Endodermal cell (in vitro differentiated cells): ENCODE results near the gene LHFPL3. TPM values are rescaled to one million over a fixed set of nuclear protein-coding genes. Genes with fewer than 3 reads are reported as not detected.

Experiments
- DNase-seq: peaks from one replicate; pipeline ENCODE4 v3.0.0-alpha.2; 2017
- H3K27ac ChIP-seq: 2 replicates; pipeline ENCODE4 v1.5.1; 2013; ENCODE audit warnings: mild to moderate bottlenecking, low read depth, low read length, moderate library complexity
- H3K27me3 ChIP-seq: 2 replicates; pipeline ENCODE4 v1.6.1; 2013; ENCODE audit warnings: mild to moderate bottlenecking, low read length, moderate library complexity; ENCODE audit not compliant: insufficient read depth, control insufficient read depth, poor library complexity, severe bottlenecking
- H3K36me3 ChIP-seq: 2 replicates; pipeline ENCODE4 v1.7.0; 2013; ENCODE audit warnings: mild to moderate bottlenecking, low read length, moderate library complexity; ENCODE audit not compliant: control insufficient read depth, insufficient read depth
- H3K4me1 ChIP-seq: one replicate; pipeline ENCODE4 v1.7.0; 2013; ENCODE audit warnings: low read length; ENCODE audit not compliant: control insufficient read depth, insufficient read depth
- H3K4me3 ChIP-seq: 2 replicates; pipeline ENCODE4 v1.5.1; 2013; ENCODE audit warnings: mild to moderate bottlenecking, low read length, moderate library complexity
- H3K9ac ChIP-seq: 2 replicates; pipeline ENCODE4 v1.6.1; 2013; ENCODE audit warnings: mild to moderate bottlenecking, low read length, moderate library complexity; ENCODE audit not compliant: poor library complexity, severe bottlenecking; ENCODE audit errors: extremely low read depth
- H3K9me3 ChIP-seq: 2 replicates; pipeline ENCODE4 v1.6.1; 2013; ENCODE audit warnings: mild to moderate bottlenecking, low read length, moderate library complexity; ENCODE audit not compliant: control insufficient read depth
- H3K27ac Mint-ChIP-seq: 2 replicates; pipeline ENCODE4 v1.8.0; 2020; ENCODE audit warnings: mixed read lengths
- H3K27me3 Mint-ChIP-seq: 2 replicates; pipeline ENCODE4 v1.8.0; 2021; ENCODE audit warnings: mild to moderate bottlenecking, mixed read lengths; ENCODE audit not compliant: insufficient read depth
- H3K36me3 Mint-ChIP-seq: 2 replicates; pipeline ENCODE4 v1.8.0; 2020; ENCODE audit warnings: low read depth, mixed read lengths
- H3K4me1 Mint-ChIP-seq: 2 replicates; pipeline ENCODE4 v1.8.0; 2020; ENCODE audit warnings: mixed read lengths
- H3K4me3 Mint-ChIP-seq: 2 replicates; pipeline ENCODE4 v1.8.0; 2020; ENCODE audit warnings: mild to moderate bottlenecking, moderate library complexity, mixed read lengths
- H3K9me3 Mint-ChIP-seq: 2 replicates; pipeline ENCODE4 v1.8.0; 2020; ENCODE audit warnings: mild to moderate bottlenecking, mixed read lengths
- WGBS, 2 experiments: methylation state at CpG; one replicate each; pipeline versions ENCODE4 v1.1.5 to v1.1.7; 2013; ENCODE audit warnings: missing lambda C conversion rate in 2 of 2, mixed read lengths in 1 of 2; ENCODE audit not compliant: insufficient coverage in 1 of 2, insufficient read length in 1 of 2; 5-methylcytosine and 5-hydroxymethylcytosine counted together
- total RNA-seq, 2 donors: library from RNA; stranded (reverse); fragmentation: NEBNext Ultra II Directional in 1 of 2; extraction: Animal tissue kit (Norgen Biotek cat#: 25700) in 1 of 2; gene quantifications; 2 replicates in 1 of 2; 3 replicates in 1 of 2; pipeline ENCODE4 v1.2.1, GENCODE V29; 2021
- TF ChIP-seq, protein P1 (sequence below): fragments of 200-600 bp; sonication (generic); conservative IDR thresholded peaks from 2 replicates; pipeline ENCODE4 v1.5.0; 2021; ENCODE audit warnings: antibody characterized with exemption, mild to moderate bottlenecking

The LHFPL3 gene
- total RNA-seq, 2 donors from 2014 or later = not detected

DNA sequence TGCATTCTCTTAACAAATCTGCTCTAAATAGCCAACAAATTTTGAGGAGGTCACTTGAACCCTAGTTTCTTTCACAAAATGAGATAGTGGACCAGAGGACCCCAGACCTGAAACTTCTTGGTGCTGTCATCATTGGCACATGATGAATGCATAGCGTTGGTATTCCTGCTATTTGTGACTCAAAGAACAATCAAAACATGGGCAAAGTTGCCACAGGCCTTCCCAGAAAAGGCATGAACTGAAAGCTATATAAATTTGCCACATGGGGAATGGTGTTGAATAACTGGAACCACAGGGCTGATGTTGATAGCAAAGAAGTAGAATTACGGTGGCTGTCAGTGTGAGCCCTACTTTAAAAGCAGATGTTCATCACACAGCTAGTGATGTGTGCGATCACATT lies 465.8 kb downstream of the LHFPL3 start:
- 82 to 96% methylated on average over 2 to 3 of the region's 3 CpGs for WGBS, 2 experiments
- H3K4me1 ChIP-seq = no peaks in the 10 kb centered on the region
- H3K36me3 Mint-ChIP-seq = no peaks in the 10 kb centered on the region
- TF ChIP-seq, protein P1, sequence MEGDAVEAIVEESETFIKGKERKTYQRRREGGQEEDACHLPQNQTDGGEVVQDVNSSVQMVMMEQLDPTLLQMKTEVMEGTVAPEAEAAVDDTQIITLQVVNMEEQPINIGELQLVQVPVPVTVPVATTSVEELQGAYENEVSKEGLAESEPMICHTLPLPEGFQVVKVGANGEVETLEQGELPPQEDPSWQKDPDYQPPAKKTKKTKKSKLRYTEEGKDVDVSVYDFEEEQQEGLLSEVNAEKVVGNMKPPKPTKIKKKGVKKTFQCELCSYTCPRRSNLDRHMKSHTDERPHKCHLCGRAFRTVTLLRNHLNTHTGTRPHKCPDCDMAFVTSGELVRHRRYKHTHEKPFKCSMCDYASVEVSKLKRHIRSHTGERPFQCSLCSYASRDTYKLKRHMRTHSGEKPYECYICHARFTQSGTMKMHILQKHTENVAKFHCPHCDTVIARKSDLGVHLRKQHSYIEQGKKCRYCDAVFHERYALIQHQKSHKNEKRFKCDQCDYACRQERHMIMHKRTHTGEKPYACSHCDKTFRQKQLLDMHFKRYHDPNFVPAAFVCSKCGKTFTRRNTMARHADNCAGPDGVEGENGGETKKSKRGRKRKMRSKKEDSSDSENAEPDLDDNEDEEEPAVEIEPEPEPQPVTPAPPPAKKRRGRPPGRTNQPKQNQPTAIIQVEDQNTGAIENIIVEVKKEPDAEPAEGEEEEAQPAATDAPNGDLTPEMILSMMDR = no peak
- H3K9me3 Mint-ChIP-seq = no peaks in the 10 kb centered on the region
- no peaks in the 10 kb centered on the region for H3K36me3 ChIP-seq
- no peaks in the 10 kb centered on the region for H3K27me3 ChIP-seq
- peak; percentile 4 for DNase-seq
- no peak overlapping the region for H3K9ac ChIP-seq
- H3K4me3 ChIP-seq = no peak overlapping the region
- H3K27ac Mint-ChIP-seq = no peak overlapping the region
- H3K27ac ChIP-seq = no peak overlapping the region
- H3K4me3 Mint-ChIP-seq = no peak overlapping the region
- no peaks in the 10 kb centered on the region for H3K27me3 Mint-ChIP-seq
- no peaks in the 10 kb centered on the region for H3K9me3 ChIP-seq
- no peaks in the 10 kb centered on the region for H3K4me1 Mint-ChIP-seq

DNA sequence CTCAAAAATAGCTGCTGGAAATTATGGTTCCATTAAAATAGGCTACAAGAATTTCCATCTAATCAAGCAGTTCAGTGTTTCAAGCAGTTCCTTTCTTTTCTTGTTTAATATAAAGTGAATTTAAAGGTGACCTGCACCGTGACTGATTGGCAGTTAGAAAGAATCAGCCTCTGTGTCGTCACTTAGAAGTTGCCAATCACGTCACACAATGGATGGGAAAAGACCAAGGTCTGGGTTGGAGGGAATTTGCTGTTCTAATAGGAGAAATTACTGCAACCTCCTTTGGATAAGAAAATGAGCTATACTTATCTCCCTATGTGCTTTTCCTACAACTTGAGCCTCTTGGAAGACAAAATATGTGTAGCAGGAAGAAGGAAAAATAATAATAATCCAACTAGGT lies 466.2 kb downstream of the LHFPL3 start:
- H3K27me3 Mint-ChIP-seq = no peaks in the 10 kb centered on the region
- no peaks in the 10 kb centered on the region for H3K36me3 Mint-ChIP-seq
- WGBS, 2 experiments = 20 to 80% methylated on average over 1 to 3 of the region's 3 CpGs
- no peaks in the 10 kb centered on the region for H3K9me3 Mint-ChIP-seq
- no peaks in the 10 kb centered on the region for H3K27me3 ChIP-seq
- no peak overlapping the region for H3K4me3 ChIP-seq
- TF ChIP-seq, protein P1 = no peak
- no peak for DNase-seq
- no peak overlapping the region for H3K9ac ChIP-seq
- H3K27ac Mint-ChIP-seq = no peak overlapping the region
- no peaks in the 10 kb centered on the region for H3K4me1 ChIP-seq
- no peaks in the 10 kb centered on the region for H3K36me3 ChIP-seq
- H3K4me1 Mint-ChIP-seq = no peaks in the 10 kb centered on the region
- H3K27ac ChIP-seq = no peak overlapping the region
- no peaks in the 10 kb centered on the region for H3K9me3 ChIP-seq
- no peak overlapping the region for H3K4me3 Mint-ChIP-seq

DNA sequence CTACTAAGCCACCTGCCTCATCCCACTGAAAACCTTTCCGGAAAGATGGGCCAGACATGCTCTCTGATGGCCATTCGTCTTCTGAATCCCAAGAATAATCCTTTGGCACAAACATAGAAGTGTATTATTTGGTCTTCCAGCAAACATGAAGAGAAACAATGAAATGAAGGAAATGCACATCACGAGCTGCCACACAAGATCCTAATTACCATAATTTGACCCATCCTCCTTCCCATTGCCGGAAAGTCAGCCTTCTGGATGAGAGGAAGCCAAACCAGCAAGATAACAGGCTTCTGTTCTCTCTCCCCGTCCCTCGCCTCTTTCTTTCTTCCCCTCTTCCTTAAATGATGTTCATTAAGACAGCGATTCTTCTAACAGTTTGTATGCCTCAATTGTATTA lies 466.7 kb downstream of the LHFPL3 start:
- Histone ChIP-seq H3K9ac (no peak overlapping the region), H3K9me3 (no peaks in the 10 kb centered on the region), H3K4me1 (no peaks in the 10 kb centered on the region), H3K36me3 (no peaks in the 10 kb centered on the region), H3K4me3 (no peak overlapping the region), H3K27me3 (no peaks in the 10 kb centered on the region), H3K27ac (no peak overlapping the region)
- Mint-ChIP-seq H3K36me3 (no peaks in the 10 kb centered on the region), H3K9me3 (no peaks in the 10 kb centered on the region), H3K27ac (no peak overlapping the region), H3K4me1 (no peaks in the 10 kb centered on the region), H3K27me3 (no peaks in the 10 kb centered on the region), H3K4me3 (no peak overlapping the region)
- no peak for DNase-seq
- TF ChIP-seq, protein P1 = no peak
- WGBS, 2 experiments = 83 to 89% methylated on average over 4 to 7 of the region's 7 CpGs
